Measurements from ENCODE around the gene JUNB.

GRCh38 chr19:12764698-12765097 lies 26.6 kb upstream of the JUNB start:
- TF ChIP-seq CTCF (IDR thresholded peaks at IDR 0.05 in 2 of 3, conservative IDR thresholded peaks at IDR 0.05 in 1 of 3; ENCODE audit: control insufficient read depth in 2 of 3, extremely low read depth in 1 of 3, insufficient read depth in 1 of 3, low read depth in 3 of 3, low read length in 3 of 3) (no peak), YY1 (IDR thresholded peaks at IDR 0.05; ENCODE audit: low read depth, low read length) (no peak), JUNB (IDR thresholded peaks at IDR 0.05) (no peak), ATF2 (IDR thresholded peaks at IDR 0.05; ENCODE audit: low read length) (no peak), CUX1 (IDR thresholded peaks at IDR 0.05; ENCODE audit: insufficient replicate concordance, low read depth, low read length) (no peak), ZNF592 (IDR thresholded peaks at IDR 0.05) (no peak), SRF (IDR thresholded peaks at IDR 0.05; ENCODE audit: low read depth in 2 of 2, low read length in 2 of 2) (no peak), FOS (IDR thresholded peaks at IDR 0.05; ENCODE audit: borderline replicate concordance, extremely low read depth, insufficient read length) (no peak), EZH2 (IDR thresholded peaks at IDR 0.05; ENCODE audit: borderline replicate concordance, control insufficient read depth, low read depth, low read length) (no peak), SIN3A (IDR thresholded peaks at IDR 0.05; ENCODE audit: low read depth, low read length) (no peak), CHD2 (IDR thresholded peaks at IDR 0.05; ENCODE audit: borderline replicate concordance, low read depth, low read length) (no peak), GABPA (IDR thresholded peaks at IDR 0.05; ENCODE audit: low read depth) (no peak), RCOR1 (conservative IDR thresholded peaks at IDR 0.05; ENCODE audit: low read depth, low read length) (no peak)

Data from GM12878 (cell line).